Mesothelial cell of epicardium (in vitro differentiated cells): ENCODE data around the gene PTPRG. TPM values are rescaled to one million over a fixed set of nuclear protein-coding genes. Genes with fewer than 3 reads are reported as not detected.

ENCODE experiments used
- DNase-seq, 2 experiments: peaks; one replicate each; pipeline ENCODE4 v3.0.0; 2021; ENCODE audit warnings: low spot score in 2 of 2; ENCODE audit not compliant: unreplicated experiment in 2 of 2
- H3K27ac Mint-ChIP-seq: 2 replicates; pipeline ENCODE4 v1.8.0; 2021; ENCODE audit warnings: mixed read lengths
- H3K27me3 Mint-ChIP-seq: 2 replicates; pipeline ENCODE4 v1.8.0; 2021; ENCODE audit warnings: low read depth, mixed read lengths
- H3K36me3 Mint-ChIP-seq: 2 replicates; pipeline ENCODE4 v1.8.0; 2021; ENCODE audit warnings: mixed read lengths
- H3K4me1 Mint-ChIP-seq: 2 replicates; pipeline ENCODE4 v1.8.0; 2021; ENCODE audit warnings: mixed read lengths
- H3K4me3 Mint-ChIP-seq: 2 replicates; pipeline ENCODE4 v1.8.0; 2021; ENCODE audit warnings: mild to moderate bottlenecking, moderate library complexity, mixed read lengths
- H3K9me3 Mint-ChIP-seq: 2 replicates; pipeline ENCODE4 v1.8.0; 2021; ENCODE audit warnings: mixed read lengths
- CTCF ChIP-seq: fragments of 200-600 bp; sonication (generic); IDR thresholded peaks from one replicate; pipeline ENCODE4 v1.5.0; 2021; ENCODE audit warnings: antibody characterized with exemption; ENCODE audit not compliant: unreplicated experiment
- total RNA-seq: library from RNA; stranded (reverse); gene quantifications from 3 replicates; pipeline ENCODE4 v1.2.1, GENCODE V29; 2021

PTPRG gene
- total RNA-seq, 1 donor from 2014 or later: 40.4 TPM

GRCh38 chr3:61668317-61668864 lies 107.0 kb downstream of the PTPRG start:
- no peak for DNase-seq
- Mint-ChIP-seq H3K27me3 (no peaks in the 10 kb centered on the region), H3K4me3 (no peak overlapping the region), H3K4me1 (peaks cover 34% of the 10 kb centered on the region), H3K36me3 (peaks cover 4% of the 10 kb centered on the region), H3K27ac (no peak overlapping the region), H3K9me3 (peaks cover 2% of the 10 kb centered on the region)
- TF ChIP-seq CTCF: no peak

- peaks cover 6% of the 10 kb centered on the region for H3K36me3 Mint-ChIP-seq
- TF ChIP-seq CTCF: no peak
- DNase-seq: no peak
- H3K4me3 Mint-ChIP-seq: no peak overlapping the region
- peaks cover 30% of the 10 kb centered on the region for H3K4me1 Mint-ChIP-seq
- no peak overlapping the region for H3K27ac Mint-ChIP-seq
- no peaks in the 10 kb centered on the region for H3K27me3 Mint-ChIP-seq
- H3K9me3 Mint-ChIP-seq: peaks cover 2% of the 10 kb centered on the region
Observed at GRCh38 chr3:61669203-61669602, 107.8 kb downstream of the PTPRG start.

GRCh38 chr3:61669668-61670299 lies 108.4 kb downstream of the PTPRG start:
- Mint-ChIP-seq H3K4me3 (no peak overlapping the region), H3K27me3 (no peaks in the 10 kb centered on the region), H3K4me1 (peaks cover 27% of the 10 kb centered on the region), H3K36me3 (peaks cover 6% of the 10 kb centered on the region), H3K9me3 (peaks cover 2% of the 10 kb centered on the region), H3K27ac (peak overlapping the region; percentile 4)
- no peak for TF ChIP-seq CTCF
- no peak for DNase-seq

- Mint-ChIP-seq H3K4me3 (no peak overlapping the region), H3K9me3 (peaks cover 2% of the 10 kb centered on the region), H3K27ac (peak overlapping the region; percentile 30), H3K36me3 (peaks cover 6% of the 10 kb centered on the region), H3K27me3 (no peaks in the 10 kb centered on the region), H3K4me1 (peaks cover 21% of the 10 kb centered on the region)
- DNase-seq: no peak
- no peak for TF ChIP-seq CTCF
Observed at GRCh38 chr3:61673651-61674050, 112.3 kb downstream of the PTPRG start.

GRCh38 chr3:61674596-61674995 lies 113.2 kb downstream of the PTPRG start:
- no peak for DNase-seq
- no peak overlapping the region for H3K4me3 Mint-ChIP-seq
- peaks cover 2% of the 10 kb centered on the region for H3K9me3 Mint-ChIP-seq
- TF ChIP-seq CTCF: no peak
- no peak overlapping the region for H3K27ac Mint-ChIP-seq
- no peaks in the 10 kb centered on the region for H3K27me3 Mint-ChIP-seq
- peaks cover 13% of the 10 kb centered on the region for H3K4me1 Mint-ChIP-seq
- H3K36me3 Mint-ChIP-seq: peaks cover 6% of the 10 kb centered on the region

- Mint-ChIP-seq H3K4me1 (peaks cover 9% of the 10 kb centered on the region), H3K36me3 (no peaks in the 10 kb centered on the region), H3K4me3 (no peak overlapping the region), H3K9me3 (no peaks in the 10 kb centered on the region), H3K27ac (no peak overlapping the region), H3K27me3 (no peaks in the 10 kb centered on the region)
- no peak for TF ChIP-seq CTCF
- DNase-seq: no peak
Observed at GRCh38 chr3:61679026-61679425, 117.7 kb downstream of the PTPRG start.
